ENCODE measurements around the gene HECTD4. TPM values are rescaled to one million over a fixed set of nuclear protein-coding genes. Genes with fewer than 3 reads are reported as not detected.
"Not testable (repeated sequence)": the region's sequence is repeated elsewhere in the genome, so short reads cannot be mapped to it uniquely, and the experiment has no call there.

Gene HECTD4
- total and polyA plus RNA-seq, 2 donors (not counting 1 experiment from before 2014, with no cell fraction given) = 46.4 to 92.2 TPM

- peaks cover 97% of the 10 kb centered on the region for H3K79me2 ChIP-seq (ENCODE audit: control insufficient read depth, insufficient read depth, low read length)
- H3K4me1 Mint-ChIP-seq = peaks cover 74% of the 10 kb centered on the region
- WGBS (ENCODE audit: insufficient coverage) = no CpG with 5 or more reads among the region's 6 CpGs
Observed at GRCh38 chr12:112348926-112349325, 33.3 kb downstream of the HECTD4 start.

GRCh38 chr12:112347581-112347982 is 34.6 kb downstream of the HECTD4 start:
- Histone ChIP-seq H3K79me2 (ENCODE audit: control insufficient read depth, insufficient read depth, low read length) (peaks cover 99% of the 10 kb centered on the region), H3K27me3 (replicated peaks in 1 of 4; ENCODE audit: control extremely low read depth in 1 of 4, control insufficient read depth in 3 of 4, insufficient read depth in 4 of 4, low read length in 3 of 4) (no peaks in the 10 kb centered on the region), H3K9ac (ENCODE audit: low read length) (no peak overlapping the region), H3K27ac (ENCODE audit: low read length in 2 of 2) (no peak overlapping the region), H4K20me1 (ENCODE audit: control insufficient read depth, insufficient read depth, low read length, poor library complexity, severe bottlenecking) (peaks cover 29% of the 10 kb centered on the region), H3K4me1 (ENCODE audit: control insufficient read depth in 2 of 2, insufficient read depth in 2 of 2, low read length in 2 of 2) (peaks cover 45 to 57% of the 10 kb centered on the region in 2 donors), H3K9me3 (ENCODE audit: control extremely low read depth in 1 of 3, control insufficient read depth in 2 of 3, insufficient read depth in 1 of 3, low read length in 2 of 3) (peaks cover 0 to under 1% (median 0%) of the 10 kb centered on the region in 3 donors), H3K4me3 (ENCODE audit: control extremely low read depth in 1 of 5, extremely low read depth in 1 of 5, insufficient read depth in 1 of 5, low read depth in 2 of 5, low read length in 4 of 5) (no peak overlapping the region), H2AFZ (ENCODE audit: insufficient read depth, low read depth, low read length, poor library complexity, severe bottlenecking) (no peak overlapping the region), H3K4me2 (replicated peaks; ENCODE audit: low read depth, low read length, poor library complexity, severe bottlenecking) (no peak overlapping the region), H3K36me3 (replicated peaks in 1 of 2; ENCODE audit: control extremely low read depth in 1 of 2, control insufficient read depth in 1 of 2, extremely low read depth in 1 of 2, insufficient read depth in 2 of 2, low read length in 1 of 2) (no peaks in the 10 kb centered on the region)
- Mint-ChIP-seq H3K27ac (no peak overlapping the region), H3K27me3 (no peaks in the 10 kb centered on the region), H3K9me3 (ENCODE audit: insufficient read depth) (no peaks in the 10 kb centered on the region), H3K4me1 (peaks cover 71% of the 10 kb centered on the region), H3K4me3 (no peak overlapping the region)
- CTCF ChIA-PET = interaction anchor here (0.7 kb wide), 1 partner anchor 65 kb away, joined by 3 read pairs; no protein-coding TSS in a partner anchor
- DNase-seq (no peak), ATAC-seq (ENCODE audit: low read depth) (peak; percentile 51)
- TF ChIP-seq EZH2 (IDR thresholded peaks at IDR 0.05; ENCODE audit: borderline replicate concordance, insufficient read depth, low read depth, low read length, poor library complexity, severe bottlenecking) = no peak
- TF ChIP-seq, protein P1, sequence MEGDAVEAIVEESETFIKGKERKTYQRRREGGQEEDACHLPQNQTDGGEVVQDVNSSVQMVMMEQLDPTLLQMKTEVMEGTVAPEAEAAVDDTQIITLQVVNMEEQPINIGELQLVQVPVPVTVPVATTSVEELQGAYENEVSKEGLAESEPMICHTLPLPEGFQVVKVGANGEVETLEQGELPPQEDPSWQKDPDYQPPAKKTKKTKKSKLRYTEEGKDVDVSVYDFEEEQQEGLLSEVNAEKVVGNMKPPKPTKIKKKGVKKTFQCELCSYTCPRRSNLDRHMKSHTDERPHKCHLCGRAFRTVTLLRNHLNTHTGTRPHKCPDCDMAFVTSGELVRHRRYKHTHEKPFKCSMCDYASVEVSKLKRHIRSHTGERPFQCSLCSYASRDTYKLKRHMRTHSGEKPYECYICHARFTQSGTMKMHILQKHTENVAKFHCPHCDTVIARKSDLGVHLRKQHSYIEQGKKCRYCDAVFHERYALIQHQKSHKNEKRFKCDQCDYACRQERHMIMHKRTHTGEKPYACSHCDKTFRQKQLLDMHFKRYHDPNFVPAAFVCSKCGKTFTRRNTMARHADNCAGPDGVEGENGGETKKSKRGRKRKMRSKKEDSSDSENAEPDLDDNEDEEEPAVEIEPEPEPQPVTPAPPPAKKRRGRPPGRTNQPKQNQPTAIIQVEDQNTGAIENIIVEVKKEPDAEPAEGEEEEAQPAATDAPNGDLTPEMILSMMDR (IDR thresholded peaks at IDR 0.05) = no peak
- intact Hi-C loops (cut with micrococcal nuclease) = no loop called here
- WGBS (ENCODE audit: insufficient coverage) = 90% methylated on average over 1 of the region's 2 CpGs
- POLR2A ChIA-PET = no interaction called here

More at GRCh38 chr12:112348926-112349325, 33.3 kb downstream of the HECTD4 start:
- Histone ChIP-seq H3K4me2 (replicated peaks; ENCODE audit: low read depth, low read length, poor library complexity, severe bottlenecking) (peak overlapping the region; percentile 37), H3K4me1 (ENCODE audit: control insufficient read depth in 2 of 2, insufficient read depth in 2 of 2, low read length in 2 of 2) (peaks cover 58 to 70% of the 10 kb centered on the region in 2 donors), H4K20me1 (ENCODE audit: control insufficient read depth, insufficient read depth, low read length, poor library complexity, severe bottlenecking) (peaks cover 24% of the 10 kb centered on the region)
- H3K4me3 ChIP-seq (ENCODE audit: control extremely low read depth in 1 of 5, extremely low read depth in 1 of 5, insufficient read depth in 1 of 5, low read depth in 2 of 5, low read length in 4 of 5); H3K27me3 ChIP-seq (replicated peaks in 1 of 4; ENCODE audit: control extremely low read depth in 1 of 4, control insufficient read depth in 3 of 4, insufficient read depth in 4 of 4, low read length in 3 of 4); CTCF ChIA-PET; ATAC-seq (ENCODE audit: low read depth); H3K4me3 Mint-ChIP-seq; H3K27ac ChIP-seq (ENCODE audit: low read length in 2 of 2); H3K36me3 ChIP-seq (replicated peaks in 1 of 2; ENCODE audit: control extremely low read depth in 1 of 2, control insufficient read depth in 1 of 2, extremely low read depth in 1 of 2, insufficient read depth in 2 of 2, low read length in 1 of 2); DNase-seq; H3K9me3 Mint-ChIP-seq (ENCODE audit: insufficient read depth); POLR2A ChIA-PET; H3K27me3 Mint-ChIP-seq; H3K9me3 ChIP-seq (ENCODE audit: control extremely low read depth in 1 of 3, control insufficient read depth in 2 of 3, insufficient read depth in 1 of 3, low read length in 2 of 3); intact Hi-C loops (cut with micrococcal nuclease); H2AFZ ChIP-seq (ENCODE audit: insufficient read depth, low read depth, low read length, poor library complexity, severe bottlenecking); H3K9ac ChIP-seq (ENCODE audit: low read length): not testable (repeated sequence)
- peak overlapping the region; percentile 15 for H3K27ac Mint-ChIP-seq

All from B cell (primary cell).